GM18499 (cell line): Measurements from ENCODE around the gene GRM6.

Experiments
- ATAC-seq: cut with Tn5 transposase; IDR thresholded peaks from one replicate; pipeline ENCODE4 v1.9.1; 2021; ENCODE audit warnings: moderate number of reproducible peaks; ENCODE audit not compliant: insufficient read depth, unreplicated experiment

GRM6 gene

GRCh38 chr5:178994580-178995340 lies at the start of gene GRM6:
TSS of gene GRM6 (minus strand) at chr5:178995320. CDS start at chr5:178994944, 376 bp downstream.
- no peak for ATAC-seq

- no peak for ATAC-seq
Measured at GRCh38 chr5:179044765-179045164, 49.6 kb upstream of the GRM6 start.

- no peak for ATAC-seq
Measured at GRCh38 chr5:179033004-179033580, 38.0 kb upstream of the GRM6 start.

DNA sequence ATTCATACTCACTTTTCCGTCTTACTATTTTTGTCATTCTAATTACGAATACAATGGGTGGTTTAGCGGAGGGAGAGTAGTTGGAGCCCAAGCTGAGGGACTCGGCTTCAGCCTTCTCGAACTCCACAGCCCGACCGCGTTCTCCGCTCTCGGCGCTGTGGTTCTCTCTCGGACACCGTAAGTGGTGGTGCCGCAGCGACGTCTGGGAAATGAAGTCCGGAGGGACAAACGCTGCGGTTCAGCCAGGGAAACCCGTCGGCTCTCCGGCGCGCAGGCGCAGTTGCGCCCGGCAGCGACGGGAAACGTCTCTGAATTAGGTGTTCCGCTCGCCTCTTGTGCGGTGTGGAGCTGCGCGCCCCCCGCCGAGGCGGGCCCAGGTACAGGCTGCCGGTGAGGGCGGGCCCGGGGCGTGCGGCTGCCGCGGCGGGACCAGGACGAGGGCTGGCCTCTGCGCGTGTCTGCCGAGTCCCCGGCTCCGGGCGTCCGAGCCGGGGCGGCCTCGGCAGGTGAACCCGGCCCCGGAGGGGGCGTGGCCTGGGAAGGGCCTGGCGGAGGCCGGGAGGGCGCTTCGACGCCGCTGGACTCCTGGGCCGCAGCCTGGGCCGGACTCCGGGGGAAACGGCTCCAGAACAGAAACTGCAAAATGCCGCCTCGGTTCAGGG lies 28.5 kb upstream of the GRM6 start, which contains the start of gene ZNF879:
Gene ZNF879 (plus strand): TSS at position 277 of the 662 bp plus-strand sequence. CDS start 1,201 bp downstream, outside the sequence.
- no peak for ATAC-seq

DNA sequence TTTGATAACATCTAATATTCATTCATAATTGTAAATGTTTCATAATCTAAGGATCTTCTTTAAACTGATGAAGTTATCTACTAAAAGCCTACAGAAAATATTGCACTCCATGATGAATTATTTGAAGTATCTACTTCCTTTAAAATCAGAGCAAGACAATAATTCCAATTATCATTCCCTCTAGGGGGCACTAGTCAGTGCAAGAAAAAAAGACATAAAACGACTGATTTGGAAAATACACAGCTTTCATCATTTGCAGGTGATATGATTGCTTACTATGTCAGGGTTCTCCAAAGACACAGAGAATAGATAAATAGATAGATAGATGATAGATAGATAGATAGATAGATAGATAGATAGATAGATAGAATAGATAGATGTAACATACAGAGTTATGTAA lies 13.5 kb upstream of the GRM6 start:
- ATAC-seq: no peak

DNA sequence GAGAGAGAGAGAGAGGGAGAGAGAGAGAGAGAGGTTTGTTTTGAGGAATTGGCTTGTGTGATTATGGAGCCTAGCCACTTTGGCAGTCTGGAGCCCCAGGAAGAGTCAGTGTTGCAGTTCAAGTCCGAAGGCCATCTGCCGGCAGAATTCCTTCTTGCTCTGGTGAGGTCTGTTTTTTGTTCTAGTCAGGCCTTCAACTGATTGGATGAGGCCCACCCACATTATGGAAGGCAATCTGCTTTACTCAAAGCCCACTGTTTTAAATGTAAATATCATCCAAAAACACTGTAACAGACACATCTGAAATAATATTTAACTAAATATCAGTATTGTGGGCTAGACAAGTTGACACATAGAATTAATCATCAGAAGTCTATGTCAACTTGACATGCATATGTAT lies 11.4 kb upstream of the GRM6 start:
- ATAC-seq: no peak

- ATAC-seq: no peak
Measured at GRCh38 chr5:178998441-178998840, 3.3 kb upstream of the GRM6 start.

DNA sequence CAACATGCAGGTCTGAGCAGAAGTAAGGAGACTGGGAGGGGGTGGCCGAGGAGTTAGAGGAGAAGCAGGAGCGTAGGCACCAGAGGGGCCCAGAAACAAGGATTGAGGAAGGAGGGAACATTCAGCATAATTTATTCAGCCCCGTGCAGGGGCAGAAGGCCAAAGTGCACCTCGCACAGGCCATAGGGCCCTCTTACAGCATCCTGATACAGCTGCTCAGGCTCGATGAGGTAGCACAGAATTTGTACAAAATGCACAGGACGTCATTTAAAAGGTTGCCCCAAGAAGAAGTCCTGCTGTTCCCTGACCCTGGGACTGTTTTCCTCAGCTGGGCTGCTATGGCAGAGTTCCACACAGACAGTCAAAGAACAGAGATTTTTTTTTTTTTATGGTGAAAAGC lies 2.1 kb upstream of the GRM6 start:
- no peak for ATAC-seq

- no peak for ATAC-seq
Measured at GRCh38 chr5:178996156-178996555, 1.0 kb upstream of the GRM6 start.

DNA sequence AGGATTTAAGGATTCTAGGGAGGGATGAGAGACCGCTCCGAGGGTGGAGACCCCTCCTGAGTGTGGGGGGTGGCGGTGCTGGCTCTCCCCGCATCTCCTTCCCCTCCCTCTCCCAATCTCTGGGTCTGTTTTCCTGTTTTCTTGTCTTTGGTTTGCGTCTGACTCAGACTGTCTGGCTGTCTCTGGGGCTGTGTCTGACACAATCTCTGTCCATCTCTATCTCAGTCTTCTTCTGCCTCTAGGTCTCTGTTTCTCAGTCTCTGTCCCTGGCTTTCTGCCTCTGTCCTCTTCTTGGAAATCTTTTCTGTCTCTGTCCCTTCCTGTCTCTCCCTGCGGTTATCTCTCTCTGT lies 196 bp upstream of the GRM6 start:
- ATAC-seq: no peak

- no peak for ATAC-seq
Measured at GRCh38 chr5:178993955-178994579, 1.1 kb downstream of the GRM6 start.

DNA sequence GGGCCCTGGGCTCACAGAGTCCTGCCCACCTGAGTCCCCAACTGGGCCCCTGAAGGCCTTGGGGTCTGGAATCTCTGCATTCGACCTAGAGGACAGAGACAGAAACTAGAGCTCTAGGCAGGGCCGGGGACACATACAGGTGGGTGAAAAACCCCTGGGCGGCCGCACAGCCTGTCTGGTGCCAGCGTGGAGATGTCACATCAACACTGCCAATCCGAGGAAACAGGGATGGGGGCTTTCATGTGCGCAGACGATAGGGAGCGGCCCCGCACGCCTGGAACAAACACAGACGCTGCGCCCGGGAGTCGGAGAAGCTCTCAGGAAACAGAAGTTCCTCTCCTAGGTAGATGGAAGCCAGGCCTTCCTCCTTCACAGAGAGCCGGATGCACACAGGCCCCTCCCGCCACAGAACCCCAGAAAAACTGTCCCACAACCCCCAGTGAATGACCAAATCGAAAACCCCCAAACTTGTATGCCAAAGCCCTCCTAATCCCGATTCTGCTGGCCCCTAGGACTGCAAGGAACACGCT lies 1.8 kb downstream of the GRM6 start:
- ATAC-seq: no peak

DNA sequence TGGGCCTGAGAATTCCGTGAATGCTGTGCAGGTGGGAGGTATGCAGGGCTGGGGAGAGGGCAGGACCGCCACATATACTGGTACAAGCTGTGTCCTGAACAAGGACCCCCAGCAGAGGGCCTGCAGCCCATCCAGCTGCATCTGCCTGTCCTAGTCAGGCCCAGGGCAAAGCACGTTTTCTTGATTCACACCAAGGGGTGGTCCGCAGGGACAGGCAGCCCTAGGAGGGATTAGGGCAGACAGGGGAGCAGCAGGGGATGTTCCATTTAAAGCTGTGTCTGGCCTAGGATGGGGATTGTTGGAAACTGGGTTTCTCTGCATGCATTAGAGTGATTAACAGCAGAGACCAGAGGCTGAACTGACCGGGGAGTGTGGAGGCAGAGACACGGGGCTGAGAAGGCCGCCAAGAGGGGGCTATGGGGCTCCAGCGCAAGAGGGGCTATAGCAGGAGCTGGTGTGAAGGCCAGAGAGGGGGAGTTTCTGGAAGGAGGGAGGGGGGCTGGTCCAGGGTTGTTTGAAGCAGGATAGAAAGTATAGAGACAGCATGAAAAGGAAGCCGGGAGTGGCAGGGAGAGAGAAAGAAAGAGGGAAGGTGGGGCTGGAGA lies 2.7 kb downstream of the GRM6 start:
- no peak for ATAC-seq

- ATAC-seq: no peak
Measured at GRCh38 chr5:178991190-178992145, 3.7 kb downstream of the GRM6 start.

DNA sequence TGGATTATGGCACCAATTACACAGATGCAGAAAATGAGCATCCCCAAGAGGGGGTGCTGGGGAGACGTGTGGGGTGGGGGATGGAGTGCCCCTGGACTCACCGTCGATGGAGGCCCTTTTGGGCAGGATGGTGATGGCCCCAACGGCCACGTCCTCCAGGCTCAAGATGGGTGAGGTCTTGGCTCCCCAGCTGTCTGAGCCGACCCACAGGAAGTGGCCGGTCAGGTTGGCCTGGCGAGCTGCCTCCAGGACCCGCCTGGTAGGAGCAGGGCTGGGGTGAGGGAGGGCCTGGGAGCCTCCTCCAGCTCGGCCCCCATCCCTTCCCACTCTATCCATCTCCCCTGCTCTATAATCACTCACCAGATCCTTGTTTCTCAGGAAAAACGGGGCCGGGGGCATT lies 4.6 kb downstream of the GRM6 start:
- no peak for ATAC-seq

DNA sequence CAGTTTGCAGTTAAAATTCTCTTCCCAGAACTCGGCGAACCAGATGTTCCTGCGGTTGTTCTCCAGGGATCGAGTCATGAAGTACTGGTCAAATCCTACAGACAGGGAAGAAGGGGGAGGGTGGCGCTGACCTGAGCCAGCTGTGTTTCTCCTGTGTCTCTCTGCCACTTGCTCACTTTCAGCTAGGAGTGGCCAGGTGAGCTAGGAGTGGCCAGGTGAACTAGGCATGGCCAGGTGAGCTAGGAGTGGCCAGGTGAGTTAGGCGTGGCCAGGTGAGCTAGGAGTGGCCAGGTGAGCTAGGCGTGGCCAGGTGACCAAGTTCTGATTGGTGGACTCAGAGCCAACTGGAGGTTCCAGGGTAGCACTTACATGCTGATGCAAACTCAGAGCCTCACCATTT lies 5.8 kb downstream of the GRM6 start:
- ATAC-seq: no peak

- no peak for ATAC-seq
Measured at GRCh38 chr5:178988436-178989220, 6.5 kb downstream of the GRM6 start.

GRCh38 chr5:178986326-178986960 lies 8.7 kb downstream of the GRM6 start:
- ATAC-seq: no peak
